Kasumi-1 (cell line): Measurements from ENCODE around the gene NLRP3.
A peak's percentile ranks its signal among the peaks of the same experiment; 100 is the strongest.
"Not testable (repeated sequence)": the region's sequence is repeated elsewhere in the genome, so short reads cannot be mapped to it uniquely, and the experiment has no call there.

Experiments
- DNase-seq, 2 experiments: peaks; one replicate each; lab custom pipeline; 2025; lab: John Stamatoyannopoulos, UW

The NLRP3 gene

DNA sequence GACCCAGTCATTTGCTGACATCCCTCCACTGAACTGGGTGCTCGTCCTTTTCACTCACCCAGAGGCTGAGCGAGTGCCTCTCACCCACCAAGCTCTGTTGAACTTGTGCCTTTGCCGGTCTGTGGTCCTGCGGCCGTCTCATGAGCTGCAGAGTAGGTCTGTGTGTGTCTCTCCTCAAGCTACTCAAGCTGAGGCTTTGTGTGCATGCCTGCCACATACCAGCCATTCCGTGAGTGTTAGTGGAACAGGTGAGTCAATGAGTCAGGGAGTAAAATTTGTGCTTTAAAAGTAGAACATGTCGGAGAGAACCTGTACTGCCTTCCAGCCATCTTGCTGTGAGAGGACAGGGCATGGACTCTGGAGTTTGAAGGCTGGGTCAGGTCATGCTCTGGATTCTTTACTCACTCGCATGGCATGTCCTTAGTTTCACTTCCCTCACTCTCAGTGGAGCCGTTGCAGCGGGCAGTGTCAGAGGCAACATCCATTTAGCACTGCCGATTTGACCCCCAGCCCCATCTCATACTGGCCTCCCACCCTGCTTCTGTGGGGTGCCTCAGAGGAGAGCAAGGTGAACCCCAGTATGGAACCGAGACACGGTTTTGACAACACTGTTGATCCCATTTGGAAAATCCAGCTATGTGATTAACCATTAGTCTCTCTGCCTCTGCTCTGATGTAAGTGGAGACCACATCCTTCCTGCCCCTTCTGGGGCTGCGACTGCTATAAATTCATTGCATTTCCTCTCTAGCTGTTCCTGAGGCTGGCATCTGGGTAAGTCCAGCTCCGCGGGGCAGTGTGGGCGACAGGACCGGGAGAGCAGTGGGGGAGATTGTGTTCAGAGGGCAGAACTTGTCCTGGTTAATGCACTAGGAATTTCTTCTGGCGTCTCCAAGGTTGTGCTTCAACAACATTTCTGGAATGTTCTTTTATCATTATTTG, at the start of gene NLRP3:
NLRP3 (plus strand) TSS at position 751 of the 939 bp plus-strand sequence. CDS start 2,628 bp downstream, outside the sequence.
- DNase-seq = peak; percentile 88 to 91

DNA sequence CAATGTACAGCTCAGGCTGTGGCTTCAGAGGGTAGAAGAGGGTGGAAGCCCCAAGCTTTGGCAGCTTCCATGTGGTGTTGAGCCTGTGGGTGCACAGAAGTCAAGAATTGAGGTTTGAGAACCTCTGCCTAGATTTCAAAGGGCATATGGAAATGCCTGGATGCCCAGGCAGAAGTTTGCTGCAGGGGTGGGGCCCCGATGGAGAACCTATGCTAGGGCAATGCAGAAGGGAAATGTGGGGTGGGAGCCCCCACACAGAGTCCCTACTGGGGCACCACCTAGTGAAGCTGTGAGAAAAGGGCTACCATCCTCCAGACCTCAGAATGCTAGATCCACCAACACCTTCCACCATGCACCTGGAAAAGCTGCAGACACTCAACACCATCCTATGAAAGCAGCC, 49.6 kb upstream of the NLRP3 start:
- not testable (repeated sequence) for DNase-seq

DNA sequence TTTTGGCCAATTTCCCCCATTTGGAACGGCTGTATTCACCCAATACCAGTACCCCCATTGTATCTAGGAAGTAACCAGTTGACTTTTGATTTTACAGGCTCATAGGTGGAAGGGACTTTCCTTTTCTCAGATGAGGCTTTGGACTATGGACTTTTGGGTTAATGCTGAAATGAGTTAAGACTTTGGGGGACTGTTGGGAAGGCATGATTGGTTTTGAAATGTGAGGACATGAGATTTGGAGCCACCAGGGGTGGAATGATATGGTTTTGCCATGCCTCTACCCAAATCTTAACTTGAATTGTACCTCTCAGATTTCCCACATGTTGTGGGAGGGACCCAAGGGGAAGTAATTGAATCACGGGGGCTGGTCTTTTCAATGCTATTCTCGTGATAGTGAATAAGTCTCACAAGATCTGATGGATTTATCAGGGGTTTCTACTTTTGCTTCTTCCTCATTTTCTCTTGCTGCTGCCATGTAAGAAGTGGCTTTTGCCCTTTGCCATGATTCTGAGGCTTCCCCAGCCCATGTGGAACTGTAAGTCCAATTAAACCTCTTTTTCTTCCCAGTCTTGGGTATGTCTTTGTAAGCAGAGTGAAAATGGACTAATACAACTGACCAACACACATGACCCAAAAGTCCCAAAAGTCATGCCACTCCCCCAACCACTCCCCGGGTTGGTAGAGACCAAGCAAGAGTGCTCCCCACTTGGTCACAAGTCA, 48.9 kb upstream of the NLRP3 start:
- DNase-seq = no peak

DNA sequence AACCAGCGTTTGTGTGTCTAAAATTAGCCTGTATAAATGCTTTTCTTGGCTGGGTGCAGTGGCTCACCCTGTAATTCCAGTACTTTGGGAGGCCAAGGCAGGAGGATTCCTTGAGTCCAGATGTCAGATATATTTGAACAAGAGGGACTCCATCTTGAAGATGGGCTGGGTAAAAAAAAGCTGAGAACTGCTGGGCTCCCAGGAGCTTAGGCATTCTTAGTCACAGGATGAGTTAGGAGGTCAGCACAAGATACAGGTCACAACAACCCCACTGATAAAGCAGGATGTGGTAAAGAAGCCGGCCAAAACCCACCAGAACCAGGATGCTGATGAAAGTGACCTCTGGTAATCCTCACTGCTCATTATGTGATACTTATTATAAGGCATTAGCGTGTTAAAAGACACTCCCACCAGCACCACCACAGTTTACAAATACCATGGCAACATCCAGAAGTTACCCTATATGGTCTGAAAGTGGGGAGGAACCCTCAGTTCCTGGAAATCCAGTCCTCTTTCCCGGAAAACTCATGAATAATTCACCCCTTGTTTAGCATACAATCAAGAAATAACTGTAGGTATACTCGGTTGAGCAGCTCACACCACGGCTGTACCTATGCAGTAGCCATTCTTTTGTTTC, 48.1 kb upstream of the NLRP3 start:
- DNase-seq = no peak

DNA sequence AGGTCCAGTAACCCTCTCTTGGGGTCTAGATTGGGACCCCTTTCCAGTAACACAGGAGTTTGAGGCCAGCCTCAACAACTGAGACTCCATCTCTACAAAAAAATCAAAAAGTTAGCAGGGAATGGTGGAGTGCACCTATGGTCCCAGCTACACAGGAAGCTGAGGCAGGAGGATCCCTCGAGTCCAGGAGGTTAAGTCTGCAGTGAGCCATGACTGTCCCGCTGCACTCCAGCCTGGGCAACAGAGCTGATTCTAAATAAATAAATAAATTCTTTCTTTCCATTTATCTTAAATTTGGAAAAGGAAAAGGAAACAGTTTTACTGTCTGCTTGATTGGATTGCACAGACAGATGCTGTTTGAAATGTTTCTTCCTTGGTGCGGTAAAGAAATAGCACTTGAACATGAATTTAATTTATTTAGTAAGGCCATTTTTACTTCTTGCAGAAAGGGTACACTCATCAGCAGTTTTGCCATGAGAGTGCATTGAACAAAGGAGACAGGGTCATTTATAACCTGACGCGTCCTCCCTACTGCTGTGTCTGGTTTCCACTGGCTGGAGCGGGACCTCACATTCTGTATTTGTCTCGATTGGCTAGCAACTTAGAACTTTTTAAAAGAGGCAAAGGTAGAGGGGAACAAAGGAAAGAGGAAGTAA, 47.4 kb upstream of the NLRP3 start:
- no peak for DNase-seq

DNA sequence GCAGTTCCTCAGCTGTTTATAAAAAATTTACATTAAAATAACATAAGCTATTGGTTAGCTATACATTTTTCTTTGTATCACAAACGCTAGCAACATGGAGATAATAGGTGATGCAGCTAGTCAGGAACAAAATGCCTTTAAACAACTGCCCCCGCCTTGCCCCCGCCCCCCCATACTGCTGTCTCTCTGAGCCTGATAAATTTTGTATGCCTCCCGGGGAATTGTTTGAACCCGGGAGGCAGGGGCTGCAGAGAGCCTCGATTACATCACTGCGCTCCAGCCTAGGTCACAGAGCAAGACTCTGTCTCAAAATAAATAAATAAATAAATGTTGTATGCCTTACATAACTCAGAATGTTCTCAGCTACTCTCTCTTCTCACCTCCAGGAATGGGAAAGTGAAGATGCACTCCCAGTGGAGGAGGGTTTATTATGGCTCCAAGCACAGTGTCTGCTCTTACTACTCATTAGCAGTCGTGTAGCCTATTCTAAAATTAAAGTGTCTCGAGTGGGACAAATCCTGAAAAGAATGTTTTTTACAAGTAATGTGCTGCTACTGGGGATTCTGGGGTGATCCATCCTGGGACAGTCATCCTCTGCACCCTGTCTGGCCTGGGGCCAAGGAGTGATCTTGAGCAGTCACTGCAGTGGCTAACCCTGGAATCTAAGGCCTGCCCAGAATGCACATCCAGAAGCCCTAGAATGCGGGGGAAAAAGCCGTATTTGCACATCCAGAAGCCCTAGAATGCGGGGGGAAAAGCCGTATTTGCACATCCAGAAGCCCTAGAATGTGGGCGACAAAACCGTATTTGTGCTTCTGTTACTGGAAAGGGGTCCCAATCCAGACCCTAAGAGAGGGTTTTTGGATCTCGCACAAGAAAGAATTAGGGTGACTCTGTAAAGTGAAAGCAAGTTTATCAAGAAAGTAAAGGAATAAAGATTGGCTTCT, 44.9 kb upstream of the NLRP3 start:
- DNase-seq = no peak

DNA sequence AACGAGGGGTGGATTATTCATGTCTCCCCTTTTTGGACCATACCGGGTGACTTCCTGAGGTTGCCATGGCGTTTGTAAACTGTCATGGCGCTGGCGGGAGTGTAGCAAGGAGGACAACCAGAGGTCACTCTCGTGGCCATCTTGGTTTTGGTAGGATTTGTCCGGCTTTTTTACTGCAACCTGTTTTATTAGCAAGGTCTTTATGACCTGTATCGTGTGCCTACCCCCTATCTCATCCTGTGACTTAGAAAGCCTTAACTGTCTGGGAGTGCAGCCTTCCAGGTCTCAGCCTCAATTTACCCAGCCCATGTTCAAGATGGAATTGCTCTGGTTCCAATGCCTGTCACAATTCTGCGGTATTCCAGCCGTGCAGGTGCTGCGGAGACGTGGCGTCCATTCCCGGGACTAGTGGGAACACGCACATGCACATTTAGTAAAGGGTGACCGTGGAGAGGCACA, 44.1 kb upstream of the NLRP3 start:
- no peak for DNase-seq

DNA sequence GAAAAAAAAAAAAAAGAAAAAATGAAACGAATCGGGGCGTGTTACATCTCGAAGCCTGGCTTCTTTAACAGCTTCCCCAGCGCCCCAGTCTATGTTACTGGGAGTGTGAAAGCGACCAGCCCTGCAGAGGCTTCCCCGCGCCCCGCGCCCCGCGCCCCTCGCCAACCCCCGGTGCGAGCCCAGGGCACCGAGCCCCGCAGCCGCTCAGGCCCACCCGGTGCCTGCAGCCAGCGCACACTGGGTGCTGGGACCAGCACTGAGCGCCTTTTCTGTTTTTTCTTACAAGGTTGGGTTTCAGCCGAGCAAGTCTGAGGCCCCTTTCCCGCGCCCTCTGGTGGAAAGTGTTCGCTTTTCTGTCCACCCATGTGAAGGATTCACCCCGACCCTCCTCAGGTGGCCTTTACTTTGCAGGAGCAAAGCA, 42.2 kb upstream of the NLRP3 start:
- DNase-seq = peak; percentile 76 to 87

DNA sequence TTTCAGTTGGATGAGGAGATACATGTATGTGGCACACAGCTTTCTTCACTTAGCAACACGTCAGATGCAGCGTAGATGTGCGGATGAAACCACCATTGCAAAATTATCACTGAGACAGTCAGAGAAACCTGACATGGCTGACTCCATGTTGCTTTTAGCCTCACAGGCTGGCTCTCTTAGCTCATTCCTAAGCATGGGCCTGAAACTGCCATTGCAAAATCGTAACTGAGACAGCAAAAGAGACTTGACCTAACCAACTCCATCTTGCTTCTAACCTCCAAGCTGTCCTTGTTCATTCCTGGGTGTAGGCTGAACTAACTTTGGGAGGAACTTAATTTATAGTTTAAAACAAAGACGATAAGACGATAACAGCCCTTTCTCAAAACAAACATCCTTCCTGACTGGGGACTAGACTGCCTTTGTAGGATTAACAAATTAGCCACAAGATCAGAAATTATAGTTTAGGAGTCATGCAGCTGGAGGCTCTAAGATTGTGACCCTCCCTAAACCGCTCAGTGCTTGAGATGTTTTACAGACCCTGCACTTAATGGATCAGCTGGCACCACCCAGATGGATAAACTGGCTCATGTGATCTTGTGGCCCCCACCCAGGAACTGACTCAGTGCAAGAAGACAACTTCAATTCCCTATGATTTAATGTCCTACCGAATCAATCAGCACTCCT, 41.2 kb upstream of the NLRP3 start:
- not testable (repeated sequence) for DNase-seq

DNA sequence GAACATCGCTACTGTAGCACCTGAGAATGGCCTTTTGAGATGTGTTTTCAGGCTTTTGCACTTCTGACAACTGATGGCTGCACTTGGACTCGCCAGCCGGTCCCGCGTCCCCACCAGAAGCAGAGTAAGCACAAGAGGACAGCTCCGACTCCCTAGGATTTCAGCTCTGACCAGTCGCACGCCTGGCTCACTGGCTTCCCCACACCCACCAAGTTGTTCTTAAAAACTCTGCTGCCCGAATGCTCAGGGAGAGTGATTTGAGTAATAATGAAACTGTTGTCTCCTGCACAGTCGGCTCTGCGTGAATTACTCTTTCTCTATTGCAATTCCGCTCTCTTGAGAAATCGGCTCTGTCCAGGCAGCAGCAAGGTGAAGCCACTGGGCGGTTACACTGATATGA, 40.2 kb upstream of the NLRP3 start:
- no peak for DNase-seq

DNA sequence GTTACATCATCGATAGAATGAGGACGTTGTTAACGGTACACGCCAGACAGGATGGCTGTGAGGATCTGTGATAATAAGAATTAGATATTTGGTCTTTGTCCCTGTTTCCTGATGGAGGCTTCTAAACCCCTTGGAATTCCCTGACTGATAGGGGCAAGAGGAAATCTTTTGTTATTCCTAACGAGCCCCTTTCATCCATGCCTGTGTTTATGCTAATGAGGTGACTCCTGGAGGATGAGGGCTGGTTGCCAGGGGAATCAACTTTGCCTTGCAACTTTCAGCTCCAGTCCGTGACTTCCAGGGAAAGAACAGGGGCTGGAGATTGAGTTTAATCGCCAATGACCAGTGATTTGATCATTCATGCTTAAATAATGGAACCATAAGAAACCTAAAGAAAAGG, 39.3 kb upstream of the NLRP3 start:
- DNase-seq = no peak

DNA sequence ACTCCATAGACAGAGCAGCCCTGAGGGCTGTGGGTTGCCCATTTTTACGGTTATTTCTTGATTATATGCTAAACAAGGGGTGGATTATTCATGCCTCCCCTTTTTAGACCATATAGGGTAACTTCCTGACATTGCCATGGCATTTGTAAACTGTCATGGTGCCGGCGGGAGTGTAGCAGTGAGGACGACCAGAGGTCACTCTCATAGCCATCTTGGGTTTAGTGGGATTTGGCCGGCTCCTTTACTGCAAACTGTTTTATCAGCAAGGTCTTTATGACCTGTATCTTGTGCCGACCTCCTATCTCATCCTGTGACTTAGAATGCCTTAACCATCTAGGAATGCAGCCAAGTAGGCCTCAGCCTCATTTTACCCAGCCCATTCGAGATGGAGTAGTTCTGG, 38.3 kb upstream of the NLRP3 start:
- DNase-seq = not testable (repeated sequence)

DNA sequence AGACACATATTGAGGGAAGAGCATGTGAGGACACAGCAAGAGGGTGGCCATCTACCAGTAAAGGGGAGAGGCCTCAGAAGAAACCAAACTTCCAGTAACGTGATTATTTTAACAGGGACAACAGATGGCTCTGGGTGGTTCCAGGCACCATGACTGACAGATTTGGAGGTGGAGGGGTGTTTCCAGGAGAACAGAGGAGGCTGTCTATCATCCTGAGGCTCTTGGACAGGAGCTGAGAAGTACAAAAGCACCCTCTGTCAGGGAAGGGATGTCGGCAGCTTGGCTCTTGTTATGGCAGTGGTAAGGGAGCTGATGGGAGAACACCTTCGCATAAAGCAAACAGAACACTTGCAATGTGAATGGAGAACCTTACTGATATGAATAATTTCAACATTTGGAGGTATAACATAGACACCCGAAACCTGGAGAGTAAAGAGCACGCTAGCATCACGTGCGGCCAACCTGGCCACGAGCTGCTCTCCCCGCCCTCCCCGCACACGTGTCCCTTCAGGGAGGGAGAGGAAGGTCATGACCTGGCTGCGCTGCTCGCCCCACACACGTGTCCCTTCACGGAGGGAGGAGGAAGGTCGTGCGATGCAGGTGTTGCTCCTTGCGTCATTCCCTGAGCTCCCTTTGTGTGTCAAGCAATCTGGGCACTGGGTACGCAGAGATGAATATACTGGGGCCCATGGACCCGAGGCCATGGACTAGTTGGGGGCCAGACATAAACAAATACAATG, 37.5 kb upstream of the NLRP3 start:
- DNase-seq = no peak

DNA sequence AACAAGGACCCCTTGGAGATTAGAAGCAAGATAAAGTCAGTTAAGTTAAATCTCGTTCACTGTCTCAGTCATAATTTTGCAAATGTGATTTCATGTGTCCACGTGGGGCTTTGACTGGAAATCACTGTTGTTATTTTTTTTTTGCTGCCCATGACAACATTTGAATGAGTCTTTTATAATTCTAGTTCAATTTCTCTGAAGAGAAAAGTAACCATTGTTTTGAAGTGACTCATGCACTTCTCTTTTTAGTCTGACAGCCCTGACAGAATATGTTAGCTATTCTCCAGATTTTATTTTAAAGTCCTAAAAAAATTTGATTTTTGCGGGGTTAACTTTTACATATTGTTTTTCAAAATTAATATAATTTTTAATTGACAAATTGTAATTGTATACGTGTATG, 30.7 kb upstream of the NLRP3 start:
- no peak for DNase-seq

DNA sequence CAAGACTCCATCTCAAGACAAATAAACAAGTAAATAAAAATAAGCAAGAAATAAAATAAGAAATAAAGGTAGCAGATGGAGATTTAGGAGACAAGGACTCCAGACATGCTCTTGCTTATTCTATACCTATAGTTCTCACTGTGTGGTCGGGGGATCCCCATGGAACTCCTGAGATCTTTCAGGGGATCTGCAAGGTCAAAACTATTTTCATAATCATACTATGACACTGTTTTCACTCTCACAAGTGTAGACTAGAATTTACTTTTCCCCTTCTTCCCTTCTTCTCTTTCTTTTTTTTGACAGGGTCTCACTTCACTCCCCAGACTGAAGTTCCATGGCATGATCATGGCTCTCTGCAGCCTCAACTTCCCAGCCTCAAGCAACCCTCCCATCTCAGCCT, 29.8 kb upstream of the NLRP3 start:
- no peak for DNase-seq

DNA sequence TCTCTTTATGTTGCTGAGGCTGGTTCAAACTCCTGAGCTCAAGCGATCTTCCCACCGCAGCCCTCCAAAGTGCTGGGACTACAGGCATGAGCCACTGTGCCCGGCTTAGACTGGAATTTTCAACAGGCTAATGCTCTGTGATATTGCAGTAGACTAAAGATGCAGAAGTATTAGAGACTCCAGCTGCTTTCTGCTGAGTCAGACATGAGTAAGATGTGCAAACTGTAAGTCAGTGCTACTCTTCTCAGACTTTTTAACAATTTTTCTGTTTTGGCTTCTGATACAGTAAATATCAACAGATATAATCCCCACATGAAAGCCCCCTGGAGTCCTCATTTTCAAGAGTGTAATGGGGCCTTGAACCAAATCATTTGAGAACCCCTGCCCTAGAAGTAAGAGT, 29.3 kb upstream of the NLRP3 start:
- no peak for DNase-seq

DNA sequence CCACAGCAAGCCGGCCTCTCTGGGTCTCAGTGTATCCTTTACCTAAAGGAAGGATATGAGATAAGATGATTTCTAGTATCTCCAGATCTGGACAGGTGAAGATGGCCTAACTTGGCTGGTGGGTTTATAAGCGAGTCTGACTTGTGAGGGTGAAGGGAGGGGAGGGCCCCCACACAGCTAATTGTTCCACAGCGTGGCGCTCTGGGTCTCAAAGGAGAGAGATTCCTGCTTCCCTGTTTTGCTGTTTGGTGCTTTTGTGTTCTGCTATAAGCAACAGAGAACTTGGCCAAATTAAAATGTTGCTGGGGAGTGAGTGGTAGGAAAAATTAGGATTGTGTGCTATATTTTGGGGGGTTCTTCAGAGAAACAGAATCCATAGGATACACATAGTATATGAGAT, 28.9 kb upstream of the NLRP3 start:
- no peak for DNase-seq

DNA sequence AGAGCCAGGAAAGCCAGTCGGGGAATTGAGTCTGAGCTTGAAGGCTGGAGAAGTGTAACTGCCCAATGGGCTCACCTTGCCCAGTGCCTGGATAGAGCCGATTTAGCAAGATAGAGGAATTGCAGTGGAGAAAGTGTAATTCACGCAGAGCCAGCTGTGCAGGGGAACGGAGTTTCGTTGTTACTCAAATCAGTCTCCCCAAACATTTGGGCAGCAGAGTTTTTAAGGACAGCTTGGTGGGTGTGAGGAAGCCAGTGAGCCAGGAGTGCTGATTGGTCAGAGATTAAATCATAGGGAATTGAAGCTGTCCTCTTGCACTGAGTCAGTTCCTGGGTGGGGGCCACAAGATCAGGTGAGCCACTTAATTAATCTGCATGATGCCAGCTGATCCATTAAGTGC, 28.4 kb upstream of the NLRP3 start:
- DNase-seq = no peak

DNA sequence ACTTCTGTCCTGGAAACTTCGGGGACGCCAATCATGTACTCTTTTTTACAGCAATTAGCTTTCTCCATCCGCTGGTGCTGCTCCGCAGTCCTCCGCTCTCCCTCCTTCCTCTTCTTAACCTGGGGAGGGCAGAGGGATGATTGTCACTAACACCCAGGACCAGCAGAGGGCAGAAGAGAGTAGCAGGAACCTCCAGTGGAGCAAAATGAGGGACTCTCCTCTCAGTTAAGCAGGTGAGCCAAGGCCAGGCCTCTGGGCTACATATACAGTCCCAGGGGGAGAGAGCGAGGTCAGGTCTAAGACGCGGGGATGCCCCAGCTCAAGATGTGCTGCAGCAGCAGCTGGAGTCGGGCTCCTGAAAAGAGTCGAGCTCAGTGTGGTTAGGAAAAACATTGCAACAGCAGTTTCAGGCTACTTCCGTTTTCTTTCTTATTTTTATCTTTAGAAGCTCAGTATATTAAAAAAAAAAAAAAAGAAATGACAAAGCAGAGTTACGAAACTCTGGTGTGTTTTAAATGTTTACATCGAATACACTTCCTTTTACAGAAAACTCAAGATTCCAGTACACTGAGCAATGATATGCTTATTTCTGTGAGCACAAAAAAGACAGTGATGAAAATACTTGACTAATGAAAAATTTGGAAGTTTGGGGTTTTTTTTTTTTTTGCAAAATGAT, 25.7 kb upstream of the NLRP3 start:
- peak; percentile 98 to 99 for DNase-seq
